Choroid plexus epithelial cell (primary cell): ENCODE data around the gene FBRS.

Source experiments
- DNase-seq: peaks from one replicate; pipeline ENCODE4 v3.0.0-alpha.2; 2010; ENCODE audit warnings: low read depth
- H3K4me3 ChIP-seq: 2 replicates; pipeline ENCODE4 v1.5.1; 2011; ENCODE audit warnings: low read depth, mild to moderate bottlenecking, control low read depth, low read length, moderate library complexity
- TF ChIP-seq, protein P1 (sequence below): conservative IDR thresholded peaks from 2 replicates; pipeline ENCODE4 v1.5.1; 2011; ENCODE audit warnings: low read depth, mild to moderate bottlenecking, control low read depth, inconsistent platforms, low read length, moderate library complexity

Gene FBRS

DNA sequence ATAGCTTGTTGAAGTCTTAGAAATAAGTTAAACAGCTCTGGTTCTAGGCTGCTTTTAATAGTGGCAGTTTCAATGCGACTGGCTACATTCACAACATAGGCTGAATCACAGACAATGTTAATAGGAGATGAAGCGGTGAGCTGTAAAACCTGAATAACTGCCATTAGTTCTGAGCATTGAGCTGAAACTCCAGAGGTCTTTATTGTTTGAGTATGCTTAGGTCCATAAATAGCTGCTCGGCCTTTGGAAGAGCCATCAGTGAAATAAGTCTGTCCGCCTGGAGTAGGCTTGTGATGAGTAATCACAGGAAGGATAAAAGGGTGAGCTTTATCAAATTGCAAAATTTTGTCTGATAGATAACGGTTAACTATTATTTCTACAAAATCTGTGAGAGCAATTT, 38.6 kb upstream of the FBRS start:
- no peak for DNase-seq
- H3K4me3 ChIP-seq = no peak overlapping the region
- TF ChIP-seq, protein P1, sequence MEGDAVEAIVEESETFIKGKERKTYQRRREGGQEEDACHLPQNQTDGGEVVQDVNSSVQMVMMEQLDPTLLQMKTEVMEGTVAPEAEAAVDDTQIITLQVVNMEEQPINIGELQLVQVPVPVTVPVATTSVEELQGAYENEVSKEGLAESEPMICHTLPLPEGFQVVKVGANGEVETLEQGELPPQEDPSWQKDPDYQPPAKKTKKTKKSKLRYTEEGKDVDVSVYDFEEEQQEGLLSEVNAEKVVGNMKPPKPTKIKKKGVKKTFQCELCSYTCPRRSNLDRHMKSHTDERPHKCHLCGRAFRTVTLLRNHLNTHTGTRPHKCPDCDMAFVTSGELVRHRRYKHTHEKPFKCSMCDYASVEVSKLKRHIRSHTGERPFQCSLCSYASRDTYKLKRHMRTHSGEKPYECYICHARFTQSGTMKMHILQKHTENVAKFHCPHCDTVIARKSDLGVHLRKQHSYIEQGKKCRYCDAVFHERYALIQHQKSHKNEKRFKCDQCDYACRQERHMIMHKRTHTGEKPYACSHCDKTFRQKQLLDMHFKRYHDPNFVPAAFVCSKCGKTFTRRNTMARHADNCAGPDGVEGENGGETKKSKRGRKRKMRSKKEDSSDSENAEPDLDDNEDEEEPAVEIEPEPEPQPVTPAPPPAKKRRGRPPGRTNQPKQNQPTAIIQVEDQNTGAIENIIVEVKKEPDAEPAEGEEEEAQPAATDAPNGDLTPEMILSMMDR = no peak

DNA sequence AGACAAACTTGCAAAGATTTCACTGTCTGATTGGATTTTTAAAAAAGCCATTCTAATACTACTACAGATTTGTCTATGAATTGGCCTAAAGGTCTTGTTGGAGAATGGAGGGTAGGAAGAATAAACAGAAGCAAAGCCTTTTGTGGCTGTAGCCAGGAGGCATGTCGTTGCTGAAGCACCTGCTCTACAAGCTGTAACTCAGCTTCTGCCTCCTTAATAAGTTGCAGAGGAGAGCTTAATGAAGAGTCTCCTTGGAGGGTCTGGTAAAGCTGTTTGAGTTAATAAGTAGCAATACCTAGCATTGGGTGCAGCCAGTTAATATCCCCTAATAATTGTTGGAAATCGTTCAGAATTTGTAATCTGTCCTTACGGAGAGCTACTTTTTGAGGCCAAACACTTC, 38.1 kb upstream of the FBRS start:
- TF ChIP-seq, protein P1 = no peak
- no peak overlapping the region for H3K4me3 ChIP-seq
- DNase-seq = no peak

DNA sequence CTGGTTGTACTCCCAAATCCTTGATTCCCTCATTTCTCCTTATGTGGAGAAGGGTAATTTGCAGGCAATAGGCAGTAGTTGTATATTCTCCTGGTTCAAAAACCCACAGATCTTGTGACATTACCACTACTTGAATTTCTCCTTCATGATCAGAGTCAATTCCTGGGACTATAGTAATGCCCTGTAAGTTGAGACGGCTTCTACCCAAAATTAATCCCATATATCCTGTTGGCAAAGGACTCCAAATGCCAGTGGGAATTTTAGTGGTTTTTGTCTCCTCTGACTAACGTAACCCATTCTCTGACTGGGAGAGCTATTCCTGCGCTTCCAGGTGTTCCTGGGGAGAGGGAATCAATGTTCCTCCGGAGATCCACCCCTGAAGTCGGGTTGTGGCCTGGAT, 36.5 kb upstream of the FBRS start:
- H3K4me3 ChIP-seq = no peak overlapping the region
- no peak for DNase-seq
- TF ChIP-seq, protein P1 = no peak

DNA sequence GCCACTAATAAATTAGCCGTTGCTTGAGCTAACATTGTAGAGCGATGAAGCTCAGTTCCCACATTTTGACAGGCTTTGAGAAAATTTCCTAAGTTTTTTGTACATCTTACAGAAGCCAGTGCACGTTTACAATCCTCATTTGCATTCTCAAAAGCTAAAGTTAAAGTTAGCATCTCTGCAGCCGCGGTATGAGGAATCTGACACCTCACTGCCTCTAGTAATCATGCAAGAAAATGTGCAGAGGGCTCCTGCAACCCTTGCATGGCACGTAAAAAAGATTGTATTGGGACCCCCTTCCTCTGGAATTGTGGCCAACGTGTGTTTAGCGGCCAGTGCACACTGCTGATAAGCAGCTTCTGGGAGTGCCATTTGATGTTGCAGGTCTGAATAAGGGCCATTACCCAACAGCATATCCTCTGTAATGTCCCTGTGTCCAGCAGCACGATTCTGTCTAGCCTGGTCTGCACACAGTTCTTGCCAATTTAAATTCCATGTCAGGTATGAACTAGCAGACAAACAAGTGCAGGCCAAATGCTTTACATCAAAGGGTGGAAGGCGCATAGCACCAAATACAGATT, 35.7 kb upstream of the FBRS start:
- no peak for DNase-seq
- no peak overlapping the region for H3K4me3 ChIP-seq
- TF ChIP-seq, protein P1 = no peak

DNA sequence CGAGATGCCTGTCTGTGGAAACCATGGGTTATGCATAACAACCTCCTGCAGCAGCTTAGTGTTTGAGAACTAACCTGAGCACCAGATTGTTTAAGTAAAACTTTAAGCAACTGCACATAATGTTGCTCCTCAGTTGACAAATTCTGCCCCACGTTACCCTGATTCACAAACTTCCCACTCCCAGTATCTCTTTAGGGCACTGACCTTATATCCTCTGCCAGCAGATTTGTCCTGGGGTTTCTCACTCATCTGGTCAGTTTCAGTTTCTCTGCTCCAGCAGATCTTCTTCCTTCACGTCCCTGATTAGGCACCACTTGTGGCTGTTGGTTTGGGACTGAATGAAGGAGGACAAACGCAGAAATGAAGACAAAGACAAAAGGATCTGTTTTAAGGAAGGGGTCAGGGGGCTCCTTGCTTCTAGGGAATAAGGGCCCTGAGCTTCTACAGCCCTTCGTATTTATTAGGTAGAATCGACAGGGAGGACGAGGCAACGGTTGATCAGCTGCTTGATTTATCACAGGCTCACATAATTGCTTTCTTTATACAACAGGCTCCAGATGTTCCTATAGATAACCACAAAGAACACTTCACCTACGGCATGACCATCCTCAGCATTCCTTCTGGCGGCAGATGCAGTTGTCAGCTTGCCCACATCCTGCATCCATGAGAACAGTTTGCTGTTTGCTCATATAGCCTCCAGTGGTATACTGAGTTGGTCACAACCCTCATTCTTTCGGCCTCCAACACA, 34.5 kb upstream of the FBRS start:
- no peak overlapping the region for H3K4me3 ChIP-seq
- TF ChIP-seq, protein P1 = no peak
- DNase-seq = no peak

DNA sequence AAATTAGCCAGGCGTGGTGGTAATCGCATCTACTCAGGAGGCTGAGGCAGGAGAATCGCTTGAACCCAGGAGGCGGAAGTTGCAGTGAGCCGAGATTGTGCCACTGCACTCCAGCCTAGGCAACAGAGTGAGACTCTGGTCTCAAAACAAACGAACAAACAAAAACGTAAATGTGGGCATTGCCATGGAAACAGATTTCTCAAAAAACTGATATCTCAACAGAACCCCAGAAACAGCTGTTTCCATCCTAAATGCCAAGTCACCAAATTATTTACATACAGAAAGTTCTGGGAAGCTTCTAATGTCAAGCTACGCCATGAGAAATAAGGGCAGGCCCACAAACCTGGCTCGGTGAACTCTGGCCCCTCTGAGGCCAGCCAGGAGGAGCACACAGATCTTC, 32.0 kb upstream of the FBRS start:
- no peak overlapping the region for H3K4me3 ChIP-seq
- no peak for DNase-seq
- TF ChIP-seq, protein P1 = no peak
